D721Med (cell line): Measurements from ENCODE around the gene TMEM123.

Experiments
- DNase-seq: peaks from one replicate; pipeline ENCODE4 v3.0.0; 2011; ENCODE audit warnings: low spot score; ENCODE audit not compliant: insufficient read length
- FAIRE-seq: peaks from 2 replicates; lab custom pipeline; 2011; peaks lifted over from hg19 to GRCh38; lab: Jason Lieb, UNC
- TF ChIP-seq, protein P1 (sequence below): IDR thresholded peaks from 2 replicates; pipeline ENCODE4 v1.5.1; 2012; ENCODE audit warnings: mild to moderate bottlenecking, control low read depth; ENCODE audit not compliant: insufficient read depth; ENCODE audit errors: missing control alignments

The TMEM123 gene

DNA sequence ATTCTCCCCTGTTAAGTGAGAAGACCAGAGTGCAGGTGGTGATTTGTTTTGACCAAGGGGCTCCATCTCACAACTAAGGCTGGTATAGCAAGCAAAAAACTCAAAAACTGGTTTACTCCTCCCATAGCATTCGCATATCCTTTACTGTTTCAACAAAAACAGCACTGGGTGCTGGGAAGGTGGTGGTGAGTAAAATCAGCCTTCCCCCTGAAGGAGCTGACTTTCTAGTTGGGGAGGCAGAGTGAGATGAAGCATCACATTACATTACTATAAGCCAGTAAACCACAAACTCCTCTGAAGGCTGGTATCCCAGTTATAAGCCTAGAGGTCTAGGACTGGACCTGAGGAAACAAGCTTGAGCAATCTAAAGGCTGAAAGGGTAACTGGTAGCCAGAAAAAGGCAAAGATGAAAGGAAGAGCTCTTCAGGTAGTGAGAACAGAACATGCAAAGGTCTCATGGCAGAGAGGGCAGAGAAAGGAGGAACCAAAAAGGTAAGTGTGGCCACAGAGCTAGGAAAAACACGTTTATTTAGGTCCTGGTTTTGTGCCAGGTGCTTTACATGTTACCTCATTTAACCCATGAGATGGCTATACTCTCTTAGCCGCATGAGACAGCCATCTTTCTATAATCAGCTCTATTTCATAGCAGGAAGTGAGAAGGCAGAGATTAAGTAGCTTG is 22.3 kb downstream of the TMEM123 start:
- FAIRE-seq = no peak
- TF ChIP-seq, protein P1, sequence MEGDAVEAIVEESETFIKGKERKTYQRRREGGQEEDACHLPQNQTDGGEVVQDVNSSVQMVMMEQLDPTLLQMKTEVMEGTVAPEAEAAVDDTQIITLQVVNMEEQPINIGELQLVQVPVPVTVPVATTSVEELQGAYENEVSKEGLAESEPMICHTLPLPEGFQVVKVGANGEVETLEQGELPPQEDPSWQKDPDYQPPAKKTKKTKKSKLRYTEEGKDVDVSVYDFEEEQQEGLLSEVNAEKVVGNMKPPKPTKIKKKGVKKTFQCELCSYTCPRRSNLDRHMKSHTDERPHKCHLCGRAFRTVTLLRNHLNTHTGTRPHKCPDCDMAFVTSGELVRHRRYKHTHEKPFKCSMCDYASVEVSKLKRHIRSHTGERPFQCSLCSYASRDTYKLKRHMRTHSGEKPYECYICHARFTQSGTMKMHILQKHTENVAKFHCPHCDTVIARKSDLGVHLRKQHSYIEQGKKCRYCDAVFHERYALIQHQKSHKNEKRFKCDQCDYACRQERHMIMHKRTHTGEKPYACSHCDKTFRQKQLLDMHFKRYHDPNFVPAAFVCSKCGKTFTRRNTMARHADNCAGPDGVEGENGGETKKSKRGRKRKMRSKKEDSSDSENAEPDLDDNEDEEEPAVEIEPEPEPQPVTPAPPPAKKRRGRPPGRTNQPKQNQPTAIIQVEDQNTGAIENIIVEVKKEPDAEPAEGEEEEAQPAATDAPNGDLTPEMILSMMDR = no peak
- DNase-seq = no peak

DNA sequence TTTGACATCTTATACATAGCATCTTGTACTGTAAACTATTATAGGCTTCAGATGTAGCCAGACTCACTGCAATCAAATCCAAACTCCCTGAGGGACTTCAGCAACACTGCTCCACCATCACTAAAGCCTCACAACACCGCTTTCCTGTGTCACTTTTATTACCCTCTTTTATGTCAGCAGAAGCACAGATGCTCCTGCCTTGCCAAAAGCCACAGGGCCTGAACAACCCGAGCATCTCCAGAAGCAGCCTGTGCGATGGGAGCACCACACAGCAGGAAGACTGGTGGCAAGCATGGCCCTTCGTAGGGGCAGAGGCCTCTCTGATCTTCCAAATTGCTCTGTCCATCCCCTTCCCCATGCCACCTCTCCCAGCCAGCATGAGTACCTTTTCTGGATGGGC is 22.9 kb downstream of the TMEM123 start:
- DNase-seq (no peak), FAIRE-seq (no peak)
- TF ChIP-seq, protein P1 = no peak

DNA sequence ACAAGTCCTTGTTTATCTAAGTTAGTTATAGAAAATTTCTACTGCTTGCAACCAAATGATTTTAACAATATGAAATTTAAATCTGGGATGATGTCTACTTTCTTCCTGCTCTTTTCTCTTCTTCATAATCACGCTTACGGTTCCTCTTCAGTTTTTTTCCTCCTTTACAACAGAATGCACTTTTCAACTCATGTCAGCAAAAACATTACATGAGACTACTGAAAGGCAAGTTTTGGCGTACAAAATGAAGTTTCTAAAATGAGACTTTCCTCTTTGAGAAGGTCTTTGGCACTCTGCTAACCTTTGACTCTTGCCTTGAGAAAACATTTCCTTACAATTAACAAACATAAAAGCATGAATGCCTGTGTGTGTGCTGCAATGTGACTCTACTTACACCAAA is 23.3 kb downstream of the TMEM123 start:
- no peak for DNase-seq
- TF ChIP-seq, protein P1 = no peak
- FAIRE-seq = no peak

DNA sequence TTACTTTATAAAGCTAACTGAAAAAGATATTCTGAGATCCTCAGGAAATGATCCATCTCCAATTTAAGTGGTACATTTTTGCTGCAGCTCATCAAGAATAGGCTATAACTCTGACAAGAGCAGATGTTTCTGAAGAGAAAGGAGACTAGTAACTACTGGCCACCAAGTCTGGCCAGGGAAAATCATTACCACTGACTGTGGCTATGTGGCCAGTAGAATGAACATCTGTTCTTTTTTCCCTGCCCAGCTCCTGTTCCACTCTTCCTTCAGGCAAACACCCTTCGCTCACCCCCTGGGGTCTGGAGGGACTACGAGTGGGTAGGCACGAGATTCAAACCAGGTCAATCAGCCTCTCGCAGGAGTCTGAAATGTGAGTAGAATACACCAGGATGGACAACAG is 23.9 kb downstream of the TMEM123 start:
- FAIRE-seq (no peak), DNase-seq (no peak)
- TF ChIP-seq, protein P1 = no peak

DNA sequence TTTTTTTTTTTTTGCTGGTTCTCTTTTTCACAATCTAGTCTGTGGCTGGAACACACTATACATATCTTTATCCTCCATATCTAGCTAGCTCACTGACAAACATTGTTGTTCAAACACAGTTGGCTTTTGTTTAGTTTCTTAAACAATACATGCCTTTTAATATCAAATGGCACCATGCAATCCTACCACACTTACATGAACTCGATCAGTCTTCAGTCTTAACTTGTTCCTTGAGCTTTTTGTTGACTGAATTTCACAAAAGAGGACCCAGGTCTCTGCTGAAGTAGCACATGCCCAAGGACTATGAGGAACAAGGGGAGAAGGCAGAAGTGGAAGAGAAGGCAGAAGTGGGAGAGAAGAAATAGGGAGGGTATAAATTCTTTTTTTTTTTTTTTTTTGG is 25.5 kb downstream of the TMEM123 start:
- TF ChIP-seq, protein P1 = no peak
- no peak for DNase-seq
- FAIRE-seq = no peak

DNA sequence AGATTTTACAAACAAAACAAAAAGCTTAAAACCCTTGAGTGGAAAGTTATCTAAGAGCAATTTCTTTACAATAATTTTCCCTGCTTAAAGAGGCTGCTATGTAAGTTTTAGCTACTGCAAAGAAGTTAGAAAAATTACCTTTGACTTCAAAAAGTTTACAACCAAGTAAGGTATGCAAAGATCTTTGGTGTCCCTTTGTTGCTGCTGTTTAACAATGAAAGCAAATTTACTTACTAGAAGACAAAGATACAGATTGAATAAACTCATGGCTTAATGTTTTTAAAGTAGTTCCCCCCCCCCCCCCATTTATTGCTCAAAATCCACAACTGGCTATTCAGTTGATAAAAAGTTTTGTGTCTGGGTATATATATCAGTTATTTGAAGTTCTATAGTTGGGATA is 26.0 kb downstream of the TMEM123 start:
- TF ChIP-seq, protein P1 = no peak
- DNase-seq = no peak
- no peak for FAIRE-seq

DNA sequence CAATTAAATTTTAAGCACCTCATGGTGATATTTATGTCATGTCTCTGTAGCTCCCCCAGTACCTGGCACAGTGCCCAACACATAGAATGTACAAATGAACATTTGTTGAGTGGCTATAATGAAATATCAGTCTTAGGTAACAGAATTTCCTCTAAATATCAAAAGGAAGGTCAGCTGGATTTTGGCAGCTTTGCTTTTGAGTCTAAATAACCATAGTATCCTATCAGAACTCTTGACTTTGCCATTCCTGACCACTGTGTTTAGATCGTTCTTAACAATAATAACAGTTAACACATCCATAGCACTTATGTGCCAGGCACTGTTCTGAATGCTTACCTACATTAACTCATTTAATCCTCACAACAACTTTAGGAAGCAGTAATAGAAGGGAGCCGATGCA is 26.6 kb downstream of the TMEM123 start:
- FAIRE-seq (no peak), DNase-seq (no peak)
- TF ChIP-seq, protein P1 = no peak
